GM19238 (cell line): ENCODE measurements around the gene PTCHD1.

Experiments
- DNase-seq: peaks from one replicate; pipeline ENCODE4 v3.0.0; 2011; ENCODE audit warnings: low spot score; ENCODE audit not compliant: insufficient read length

Gene PTCHD1

GRCh38 chrX:23394421-23394820, 59.8 kb downstream of the PTCHD1 start:
- no peak for DNase-seq

- no peak for DNase-seq
These were observed 61.6 kb downstream of the PTCHD1 start for GRCh38 chrX:23396263-23396662.

GRCh38 chrX:23398570-23398969, 63.9 kb downstream of the PTCHD1 start:
- DNase-seq, result no peak

- no peak for DNase-seq
These were observed 69.2 kb downstream of the PTCHD1 start for GRCh38 chrX:23403849-23404248.

- DNase-seq, result no peak
These were observed 88.3 kb downstream of the PTCHD1 start for GRCh38 chrX:23422912-23423311.

- DNase-seq, result no peak
These were observed 99.8 kb downstream of the PTCHD1 start for GRCh38 chrX:23434356-23434884.

- DNase-seq, result no peak
These were observed 100.5 kb downstream of the PTCHD1 start for GRCh38 chrX:23435108-23435507.

GRCh38 chrX:23435575-23435974, 100.9 kb downstream of the PTCHD1 start:
- no peak for DNase-seq

GRCh38 chrX:23436875-23437274, 102.2 kb downstream of the PTCHD1 start:
- DNase-seq, result no peak

- no peak for DNase-seq
These were observed 116.6 kb downstream of the PTCHD1 start for GRCh38 chrX:23451266-23451665.
